HG03039 (cell line): ENCODE data around the gene PAK6.

Experiments used
- ATAC-seq: cut with Tn5 transposase; IDR thresholded peaks from one replicate; pipeline ENCODE4 v1.9.1; 2021; ENCODE audit warnings: mild to moderate bottlenecking, moderate library complexity; ENCODE audit not compliant: unreplicated experiment

Gene PAK6

DNA sequence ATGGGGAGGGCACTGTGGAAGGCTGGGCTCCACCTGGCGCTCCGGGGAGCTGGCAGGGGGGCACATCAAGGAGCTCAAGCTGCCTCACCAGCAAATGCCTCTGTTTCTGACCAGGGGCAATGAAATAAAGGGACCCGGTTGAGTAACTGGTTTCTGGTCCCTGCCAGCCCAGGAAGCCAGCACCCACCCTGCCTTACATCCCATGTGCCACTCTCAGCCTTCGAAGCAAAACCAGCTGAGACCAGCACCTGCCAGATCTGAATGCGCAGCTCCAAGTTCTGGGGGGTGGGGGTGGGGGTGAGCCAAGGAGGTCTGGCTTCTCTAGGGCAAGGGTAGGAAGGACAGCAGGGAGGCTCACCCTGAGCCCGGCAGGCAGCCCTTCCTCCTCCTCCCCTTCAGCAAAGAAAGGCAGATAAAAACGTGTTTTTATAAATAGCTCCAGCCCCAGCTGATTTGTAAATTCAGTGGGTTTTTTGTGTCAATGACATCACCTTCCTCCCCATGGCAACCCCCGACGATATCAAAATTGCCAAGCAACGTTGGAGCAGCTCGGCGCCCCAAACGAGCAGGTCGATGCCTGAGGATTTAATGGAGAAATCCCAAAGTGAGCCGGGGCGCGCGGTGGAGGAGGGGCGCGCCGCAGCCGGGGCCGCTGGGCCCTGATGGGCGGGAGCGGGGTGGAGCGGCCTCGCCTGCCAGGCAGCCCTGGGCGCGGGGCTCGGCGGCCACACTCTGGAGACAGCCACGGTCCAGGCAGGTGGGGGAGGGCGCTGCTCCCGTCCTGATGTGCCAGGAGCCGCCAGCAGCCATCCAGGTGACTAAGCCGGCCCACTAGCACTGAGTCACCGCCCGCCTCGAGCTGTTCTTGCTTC is at the start of gene PAK6:
Gene PAK6, plus strand, starts transcription at position 532 of the 872 bp plus-strand sequence. CDS start 25,723 bp downstream, outside the sequence.
- ATAC-seq: no peak

DNA sequence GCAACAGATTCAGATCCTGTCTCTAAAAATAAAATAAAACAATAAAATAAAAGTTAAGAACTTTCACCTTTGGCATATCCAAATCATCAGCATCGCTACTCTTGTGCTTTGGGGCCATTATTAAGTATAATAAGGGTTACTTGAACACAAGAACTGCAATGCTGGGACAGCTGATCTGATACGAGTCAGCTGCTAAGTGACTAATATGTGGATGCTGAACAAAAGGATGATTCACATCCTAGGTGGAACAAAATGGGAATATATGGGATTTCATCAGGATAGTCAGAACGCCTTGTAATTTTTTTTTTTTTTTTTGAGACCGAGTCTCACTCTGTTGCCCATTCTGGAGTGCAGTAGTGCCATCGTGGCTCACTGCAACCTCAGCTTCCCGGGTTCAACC is 48.3 kb upstream of the PAK6 start:
- ATAC-seq: no peak

DNA sequence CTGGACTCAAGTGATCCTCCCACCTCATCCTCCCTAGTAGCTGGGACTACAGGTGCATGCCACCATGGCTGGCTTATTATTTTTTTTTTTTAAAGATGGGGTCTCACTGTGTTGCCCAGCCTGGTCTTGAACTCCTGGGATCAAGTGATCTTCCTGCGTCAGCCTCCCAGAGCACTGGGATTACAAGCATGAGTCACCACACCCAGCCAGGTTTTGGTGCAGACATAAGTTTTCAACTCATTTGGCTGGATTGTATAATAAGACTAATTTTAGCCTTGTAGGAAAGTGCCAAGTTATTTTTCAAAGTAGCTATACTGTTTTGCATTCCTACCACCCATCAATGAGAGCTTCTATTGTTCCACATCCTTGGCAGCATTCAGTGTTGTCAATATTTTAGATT is 45.9 kb upstream of the PAK6 start:
- no peak for ATAC-seq

DNA sequence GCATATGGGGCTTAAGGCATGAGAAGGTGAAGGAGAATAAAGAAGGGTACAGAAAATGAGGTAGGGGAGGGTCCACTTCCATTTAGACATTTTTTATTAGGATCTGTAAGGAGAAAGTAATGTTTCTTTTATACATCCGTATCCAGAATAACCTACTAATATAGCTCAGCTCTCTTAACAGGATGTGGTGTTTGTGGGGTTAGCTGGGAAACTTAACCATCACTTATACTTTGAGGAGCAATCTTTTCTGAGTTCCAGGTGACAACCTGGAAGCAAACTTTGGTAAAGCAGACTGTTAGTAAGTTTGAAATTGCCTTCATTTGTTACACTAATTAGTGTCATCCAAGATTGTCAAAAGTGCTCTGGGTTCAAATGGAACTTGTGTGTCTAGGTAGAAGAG is 41.4 kb upstream of the PAK6 start:
- no peak for ATAC-seq

DNA sequence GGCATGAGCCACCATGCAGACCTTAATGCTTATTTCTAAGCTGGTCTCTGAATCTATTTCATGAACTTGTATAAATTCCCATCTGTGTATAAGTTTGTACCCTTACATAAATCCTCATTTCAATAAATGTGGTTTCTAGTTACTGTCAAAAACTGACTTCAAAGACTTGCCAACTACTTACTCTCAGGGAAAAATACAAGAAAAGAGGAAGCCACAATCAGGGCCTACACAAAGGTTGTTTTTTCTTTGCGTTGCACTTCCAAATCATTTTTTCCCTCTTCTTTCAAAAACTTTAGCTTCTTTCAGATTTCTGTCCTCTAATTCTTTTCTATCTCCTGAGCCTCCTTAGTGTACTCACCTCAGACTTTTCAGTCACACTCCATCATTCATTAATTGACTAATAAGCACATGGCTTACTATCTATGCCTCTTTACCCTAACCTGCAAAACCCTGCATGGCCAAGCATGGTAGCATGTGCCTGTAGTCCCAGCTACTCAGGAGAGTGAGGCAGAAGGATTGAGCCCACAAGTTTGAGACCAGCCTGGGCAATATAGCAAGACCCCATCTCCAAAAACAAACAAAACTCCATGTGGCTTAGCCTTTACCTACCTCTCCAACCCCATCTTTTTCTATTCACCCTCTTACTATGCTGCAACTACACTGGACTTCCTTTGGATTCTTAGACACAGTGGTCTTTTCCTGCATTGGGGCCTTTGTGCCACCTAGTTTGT is 40.3 kb upstream of the PAK6 start:
- no peak for ATAC-seq

DNA sequence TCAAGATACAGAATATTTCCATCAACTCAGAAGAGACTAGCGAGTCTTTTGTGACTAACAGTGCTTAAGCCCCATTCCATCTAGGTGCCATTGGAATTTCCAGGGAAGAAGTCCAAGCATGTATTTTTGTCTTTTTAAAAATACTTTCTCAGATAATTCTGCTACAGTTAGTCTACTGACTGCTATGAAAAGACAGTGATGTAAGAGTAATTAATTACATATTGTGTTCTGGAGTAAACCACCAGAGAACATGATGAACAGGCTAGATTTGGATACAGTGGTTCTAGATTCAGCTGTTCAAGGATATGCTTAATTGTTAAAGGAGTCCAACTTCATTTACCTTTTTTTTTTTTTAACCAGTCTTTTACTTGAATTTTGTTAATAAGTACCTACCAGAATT is 34.8 kb upstream of the PAK6 start:
- ATAC-seq: no peak

DNA sequence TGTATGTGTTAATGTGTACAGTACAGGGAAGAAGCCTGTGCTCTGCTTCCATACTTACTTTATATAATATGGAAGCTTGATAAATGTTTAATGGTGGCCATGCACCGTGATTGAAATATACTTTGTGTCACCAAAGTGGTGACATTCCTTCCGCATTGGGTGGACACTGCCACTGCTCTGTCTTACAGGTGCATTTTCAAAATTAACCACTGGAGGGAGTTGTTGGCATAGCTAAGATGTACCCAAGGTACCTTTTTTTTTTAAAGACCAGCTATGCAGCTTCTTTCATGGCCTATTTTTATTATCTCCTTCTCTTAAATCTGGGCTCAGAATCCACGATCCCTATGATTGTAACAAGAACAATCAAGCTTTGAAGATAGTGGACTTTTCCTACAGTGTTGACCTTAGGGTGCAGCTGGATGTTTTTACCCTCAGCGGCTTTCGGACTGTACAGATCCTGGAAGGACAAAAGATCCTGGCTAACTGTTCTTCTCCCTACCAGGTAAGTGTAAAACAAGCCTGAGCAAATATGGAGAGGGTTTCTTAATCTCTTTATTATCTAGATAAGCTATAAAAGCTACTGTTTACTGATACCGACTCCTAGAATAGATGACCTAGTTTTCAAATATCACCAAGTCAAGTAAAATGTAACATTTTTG is 21.6 kb upstream of the PAK6 start:
- ATAC-seq: no peak

DNA sequence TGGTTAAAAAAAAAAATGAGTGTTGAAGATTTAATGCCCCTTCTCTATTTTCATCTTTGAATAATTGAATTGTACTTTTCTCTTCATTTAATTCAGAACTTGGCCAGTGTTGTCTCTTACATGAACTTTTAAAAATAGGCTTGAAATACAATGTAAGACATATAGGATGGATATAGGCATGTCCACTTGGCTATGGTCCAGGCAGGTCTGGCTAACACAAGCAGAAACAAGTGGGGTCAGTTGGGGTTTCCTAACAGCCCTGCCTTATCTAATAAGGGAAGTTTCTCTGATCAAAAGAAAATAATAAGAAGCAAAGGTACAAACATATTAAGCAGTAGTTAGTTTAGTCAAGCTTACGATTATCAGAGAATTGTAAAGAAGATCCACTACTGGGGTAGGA is 19.1 kb upstream of the PAK6 start:
- no peak for ATAC-seq

DNA sequence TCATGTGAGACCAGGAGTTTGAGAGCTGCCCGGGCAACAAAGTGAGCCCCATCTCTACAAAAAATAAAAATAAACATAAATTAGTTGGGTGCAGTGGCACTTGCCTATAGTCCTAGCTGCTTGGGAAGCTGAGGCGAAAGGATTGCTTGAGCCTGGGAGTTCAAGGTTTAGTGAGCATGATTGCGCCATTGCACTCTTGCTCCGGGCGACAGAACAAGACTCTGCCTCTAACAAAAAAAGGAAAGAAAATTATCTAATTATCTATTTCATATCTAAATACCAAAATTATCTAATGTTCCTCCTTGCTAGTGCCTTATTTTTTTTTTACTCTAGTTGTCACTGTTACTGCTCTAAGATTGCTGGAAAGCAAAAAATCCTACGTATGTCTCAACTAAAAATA is 16.7 kb upstream of the PAK6 start:
- no peak for ATAC-seq

DNA sequence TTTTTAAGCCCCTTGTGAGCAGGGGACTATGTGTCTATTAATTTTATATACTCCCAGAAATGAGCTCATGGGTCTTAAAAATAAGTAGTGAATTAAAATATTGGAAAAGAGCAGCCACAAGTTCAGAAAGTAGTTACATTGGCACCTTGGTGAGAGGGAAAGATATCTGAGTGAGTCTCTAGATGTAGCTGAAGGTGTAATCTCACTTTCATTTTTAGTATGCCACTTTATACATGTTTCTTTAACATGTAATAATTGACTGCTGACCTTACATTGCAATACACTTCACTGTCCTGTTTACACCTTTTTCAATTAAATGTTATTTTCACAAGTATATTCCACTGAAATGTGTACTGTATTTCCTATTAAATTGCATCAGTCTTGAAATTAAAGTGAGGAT is 12.1 kb upstream of the PAK6 start:
- no peak for ATAC-seq

DNA sequence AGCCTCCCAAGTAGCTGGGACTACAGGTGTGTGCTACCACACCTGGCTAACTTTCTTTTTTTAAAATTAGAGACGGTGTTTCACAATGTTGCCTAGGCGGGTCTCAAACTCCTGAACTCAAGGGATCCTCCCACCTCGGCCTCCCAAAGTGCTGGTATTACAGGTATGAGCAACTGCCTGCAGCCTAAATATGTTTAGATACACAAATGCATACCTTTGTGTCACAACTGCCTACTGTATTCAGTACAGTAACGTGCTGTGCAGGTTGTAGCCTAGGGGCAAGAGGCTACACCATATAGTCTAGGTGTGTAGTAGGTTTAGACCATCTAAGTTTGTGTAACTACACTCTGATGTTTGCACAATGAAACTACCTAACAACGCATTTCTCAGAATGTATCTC is 9.5 kb upstream of the PAK6 start:
- ATAC-seq: no peak

DNA sequence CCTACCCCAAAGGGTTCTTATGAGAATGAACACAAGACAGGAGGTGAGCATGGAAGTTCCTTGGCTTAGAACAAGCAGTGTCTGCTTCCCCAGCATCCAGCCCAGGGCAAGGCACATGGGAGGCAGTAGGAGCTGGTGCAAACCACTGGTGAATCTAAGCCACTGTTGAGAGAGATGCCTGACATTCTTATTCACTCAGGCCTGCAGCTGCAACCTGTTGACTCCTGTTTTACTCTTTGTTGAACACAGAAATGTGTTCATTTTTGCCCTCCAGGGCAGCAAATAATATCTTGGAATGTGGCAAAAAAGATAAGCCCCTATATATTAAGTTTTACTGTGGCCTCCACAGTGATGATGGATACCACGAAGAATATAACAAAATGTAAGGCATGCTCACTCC is 8.9 kb upstream of the PAK6 start:
- no peak for ATAC-seq

DNA sequence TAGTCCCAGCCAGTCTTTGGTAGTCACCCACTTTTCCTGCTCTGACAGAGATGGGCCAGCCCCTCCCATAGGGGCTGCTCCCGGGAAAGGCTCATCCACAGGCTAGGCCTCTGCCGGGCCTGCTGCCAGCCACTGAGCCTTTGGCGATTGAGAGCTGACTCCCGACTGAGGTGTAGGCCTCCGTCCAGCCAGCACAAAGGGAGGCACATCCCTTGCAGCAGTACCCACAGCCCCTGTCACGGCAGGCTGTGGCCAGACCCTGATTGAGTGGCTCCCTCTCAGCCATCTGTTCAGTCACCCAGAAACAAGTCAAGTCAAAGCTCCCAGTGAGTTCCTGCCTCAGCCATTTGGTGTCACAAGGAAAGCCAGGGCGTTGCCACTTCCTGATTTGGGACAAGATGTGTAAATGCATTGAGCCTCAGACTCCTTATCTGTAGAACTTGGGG is 6.2 kb upstream of the PAK6 start:
- no peak for ATAC-seq

DNA sequence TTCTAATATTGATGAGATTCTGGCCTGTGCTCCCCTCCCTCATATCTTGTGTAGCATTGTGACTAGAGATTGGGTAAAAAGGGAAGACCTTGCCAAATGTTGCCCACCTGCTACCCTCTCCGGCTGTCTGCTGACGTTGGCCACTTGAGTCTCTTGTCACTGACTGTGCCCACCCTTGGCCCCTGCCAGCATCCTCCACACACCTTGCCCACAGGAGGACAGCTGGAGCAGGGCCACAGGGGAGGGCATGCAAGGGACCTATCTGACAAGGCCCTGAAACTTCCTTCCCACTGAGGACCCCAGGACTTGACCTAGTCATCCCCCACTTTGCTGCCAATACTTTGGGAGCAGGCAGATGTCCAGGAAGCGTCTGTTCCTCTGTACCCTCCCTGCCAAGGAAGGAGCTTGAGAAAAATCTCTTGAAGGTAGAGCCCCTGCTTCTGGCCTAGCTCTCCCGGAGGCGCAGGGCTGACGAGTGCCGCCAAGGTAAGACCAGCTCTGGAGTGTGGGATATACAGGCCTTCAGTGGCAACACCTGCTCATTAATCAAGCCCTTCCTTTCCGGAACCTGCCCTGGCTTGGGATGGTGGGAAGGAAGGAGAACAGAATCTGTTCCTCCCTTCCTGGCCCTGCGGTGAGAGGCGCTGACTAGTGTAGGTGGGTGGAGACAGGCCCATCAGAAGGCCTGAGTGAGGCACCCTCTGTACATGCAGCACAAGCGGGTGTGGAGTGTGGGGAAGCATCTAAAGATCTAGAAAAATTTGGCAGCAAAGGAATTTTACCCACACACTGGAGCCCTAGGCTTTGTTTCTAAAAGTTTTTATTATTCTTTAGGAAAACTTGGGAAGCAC is 4.9 kb upstream of the PAK6 start:
- no peak for ATAC-seq

DNA sequence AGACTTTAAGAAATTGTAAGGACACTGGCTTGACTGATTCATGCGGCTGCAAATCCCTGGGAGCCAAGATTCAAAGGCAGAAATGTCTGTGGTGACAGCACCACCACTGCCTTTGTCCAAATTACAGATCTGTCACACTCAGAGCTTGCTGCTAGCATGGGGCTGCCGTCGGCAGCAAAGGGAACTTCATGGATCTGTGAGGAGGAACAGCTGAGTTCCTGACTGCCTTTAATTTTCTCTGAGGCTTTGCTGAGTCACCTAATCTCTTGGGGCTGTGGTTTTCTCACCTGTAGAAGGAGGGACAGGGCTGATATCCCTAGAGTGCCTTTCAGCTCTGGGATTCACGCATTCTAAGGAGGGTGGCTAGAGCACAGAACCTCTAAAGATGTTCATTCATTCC is 4.1 kb upstream of the PAK6 start:
- ATAC-seq: no peak

DNA sequence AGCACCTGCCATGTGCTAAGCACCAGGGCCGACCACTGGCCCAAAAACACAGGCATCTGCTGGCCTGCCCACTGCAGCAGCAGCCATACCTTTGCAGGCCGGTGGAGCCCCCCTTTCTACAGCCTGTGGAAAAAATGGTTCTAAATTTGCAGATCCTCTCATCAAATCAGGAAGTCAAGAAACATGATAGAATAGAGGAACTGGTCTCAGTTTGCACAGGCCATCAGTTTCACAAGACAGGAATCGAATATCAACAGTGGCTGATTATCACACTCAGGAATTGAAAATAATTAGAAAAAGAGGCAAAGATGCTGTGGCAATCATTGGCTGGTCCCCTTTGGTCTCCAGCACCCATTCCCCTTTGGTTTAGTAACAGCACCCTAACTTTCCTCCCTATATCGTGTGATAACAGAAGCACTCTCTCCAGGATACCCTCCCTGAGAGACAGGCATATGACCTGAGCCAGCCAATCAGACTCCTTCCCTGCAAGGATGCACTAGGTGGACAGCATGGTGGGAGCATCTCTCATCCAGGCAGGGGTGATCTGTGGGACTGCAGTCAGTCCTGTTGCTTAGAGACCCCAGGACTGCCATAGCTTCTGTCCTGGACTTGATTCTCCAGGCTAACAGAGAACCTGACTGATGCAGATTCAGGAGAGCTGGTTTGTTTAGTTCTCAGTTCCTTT is 3.5 kb upstream of the PAK6 start:
- no peak for ATAC-seq

DNA sequence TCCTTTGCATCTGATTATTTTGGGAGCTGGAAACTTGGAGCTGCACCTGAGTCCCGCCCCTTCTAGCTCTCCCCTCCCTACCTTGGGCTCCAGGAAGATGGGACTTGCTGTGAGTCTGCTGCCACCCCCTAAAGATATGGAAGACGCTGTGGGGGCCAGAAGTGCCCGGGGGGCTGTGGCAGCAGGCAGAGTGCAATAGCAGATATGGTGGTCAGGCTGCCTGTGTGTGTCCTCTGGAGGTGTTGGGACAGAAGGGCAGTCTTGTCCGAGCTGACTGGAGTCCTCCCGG is 485 bp downstream of the PAK6 start:
- no peak for ATAC-seq

DNA sequence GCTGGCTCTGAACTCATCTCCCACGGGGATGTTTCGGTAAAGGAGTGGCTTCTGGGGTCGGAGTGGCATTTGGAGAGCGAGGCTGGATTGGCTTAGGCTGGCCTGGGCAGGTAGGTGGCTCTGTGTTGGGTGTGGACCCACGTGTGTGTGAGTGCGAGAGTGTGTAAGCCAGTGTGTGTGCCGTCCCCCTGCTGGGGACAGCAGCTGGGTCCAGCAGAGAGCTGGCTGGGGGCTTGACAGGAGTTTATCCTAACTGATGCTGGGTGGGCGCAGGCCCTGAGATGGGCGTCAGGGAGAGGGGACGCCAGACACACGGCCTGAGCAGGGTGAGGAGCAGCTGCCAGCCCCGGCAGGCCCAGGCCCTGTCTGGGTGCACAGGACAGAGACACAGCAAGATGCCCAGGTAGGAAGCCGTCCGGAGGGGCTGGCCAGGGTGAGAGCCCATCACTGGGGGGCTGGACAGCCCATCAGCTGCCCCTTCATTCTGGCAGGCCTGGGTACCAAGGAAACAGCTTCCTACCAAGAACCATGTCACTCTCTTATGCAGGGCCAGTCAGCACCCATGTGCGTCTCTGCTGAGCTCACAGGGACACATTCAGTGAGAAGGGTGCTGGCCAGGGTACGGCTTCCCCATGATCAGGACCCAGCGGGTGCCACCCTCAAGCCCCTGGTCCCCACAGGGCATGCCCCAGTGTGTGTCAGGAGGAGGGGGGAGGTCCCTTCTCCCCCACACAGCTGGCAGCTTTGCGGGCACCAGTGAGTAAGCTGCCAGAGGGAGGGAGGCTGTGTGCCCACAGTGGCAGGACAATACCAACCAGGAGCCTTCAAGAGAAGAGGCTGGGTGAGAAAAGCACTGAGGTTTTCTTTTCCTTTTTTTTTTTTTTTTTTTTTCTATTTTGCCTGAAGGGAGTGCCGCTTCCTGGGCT is 1.1 kb downstream of the PAK6 start:
- ATAC-seq: no peak

DNA sequence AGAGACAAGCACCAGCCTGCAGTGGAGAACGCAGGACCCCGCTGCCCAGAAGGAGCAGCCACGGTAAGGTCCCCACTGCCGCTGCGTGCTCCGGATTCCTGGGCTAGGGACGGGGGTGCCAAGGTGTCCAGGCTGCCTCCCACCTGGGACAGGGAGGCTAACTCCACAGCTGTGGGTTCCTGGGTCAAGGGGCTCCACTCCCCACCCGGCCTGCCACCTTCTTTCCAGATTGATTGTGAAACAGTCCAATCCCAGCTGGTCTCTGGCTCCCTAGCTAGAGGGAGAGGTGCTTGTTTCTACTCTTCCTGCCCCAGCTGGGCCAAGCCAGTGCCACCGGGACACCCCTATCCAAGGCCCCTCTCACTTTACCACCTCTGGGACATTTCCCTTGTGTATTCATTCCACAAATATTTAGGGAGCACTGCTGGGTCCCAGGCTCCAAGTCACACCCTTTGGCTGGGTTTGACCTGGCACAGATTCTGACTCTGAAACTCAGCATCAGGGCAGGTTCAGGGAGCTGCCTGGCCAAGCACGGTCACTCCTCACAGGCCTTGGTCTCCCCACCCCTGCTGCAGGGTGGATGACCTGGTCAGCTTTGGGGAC is 1.9 kb downstream of the PAK6 start:
- ATAC-seq: no peak
